Loucy (cell line): ENCODE measurements around the gene ATP5PB.

Source experiments
- H2AFZ ChIP-seq: fragments of 200-600 bp; sonication (generic); 2 replicates; pipeline ENCODE4 v1.6.0; 2016; ENCODE audit warnings: antibody characterized with exemption, mild to moderate bottlenecking, low read length, moderate library complexity
- H3F3A ChIP-seq: fragments of 200-600 bp; 2 replicates; pipeline ENCODE4 v1.6.0; 2016; ENCODE audit warnings: antibody characterized with exemption, low read depth, mild to moderate bottlenecking
- H3K27me3 ChIP-seq: fragments of 200-600 bp; sonication (generic); 2 replicates; pipeline ENCODE4 v1.6.1; 2014; ENCODE audit warnings: low read length, mild to moderate bottlenecking; ENCODE audit not compliant: insufficient read depth, poor library complexity, severe bottlenecking
- H3K36me3 ChIP-seq: fragments of 200-600 bp; sonication (generic); 2 replicates; pipeline ENCODE4 v1.6.1; 2016; ENCODE audit warnings: low read length; ENCODE audit not compliant: insufficient read depth
- H3K4me1 ChIP-seq: fragments of 200-600 bp; sonication (generic); 2 replicates; pipeline ENCODE4 v1.5.1; 2014; ENCODE audit warnings: low read length, mild to moderate bottlenecking; ENCODE audit not compliant: insufficient read depth, poor library complexity, severe bottlenecking
- H3K4me2 ChIP-seq: fragments of 200-600 bp; sonication (generic); 2 replicates; pipeline ENCODE4 v1.6.0; 2014; ENCODE audit warnings: antibody characterized with exemption, low read length, low read depth, mild to moderate bottlenecking; ENCODE audit not compliant: poor library complexity, severe bottlenecking
- H3K4me3 ChIP-seq: fragments of 200-600 bp; sonication (generic); 2 replicates; pipeline ENCODE4 v1.5.1; 2014; ENCODE audit warnings: low read length, mild to moderate bottlenecking, mixed read lengths; ENCODE audit not compliant: poor library complexity, severe bottlenecking
- H3K79me2 ChIP-seq: fragments of 200-600 bp; sonication (generic); 2 replicates; pipeline ENCODE4 v1.6.1; 2014; ENCODE audit warnings: low read length; ENCODE audit not compliant: insufficient read depth
- H3K9ac ChIP-seq: fragments of 200-600 bp; sonication (generic); 2 replicates; pipeline ENCODE4 v1.6.0; 2014; ENCODE audit warnings: mild to moderate bottlenecking, low read depth, low read length, moderate library complexity; ENCODE audit not compliant: poor library complexity, severe bottlenecking
- H3K9me2 ChIP-seq: fragments of 200-600 bp; sonication (generic); replicated peaks from 2 replicates; pipeline ENCODE4 v1.6.1; 2016; ENCODE audit warnings: low read depth, low read length, mixed read lengths
- H3K9me3 ChIP-seq: fragments of 200-600 bp; sonication (generic); 2 replicates; pipeline ENCODE4 v1.6.1; 2014; ENCODE audit warnings: mild to moderate bottlenecking, antibody characterized with exemption, low read length, low read depth; ENCODE audit not compliant: insufficient read depth
- H4K20me1 ChIP-seq: fragments of 200-600 bp; sonication (generic); 2 replicates; pipeline ENCODE4 v1.6.0; 2014; ENCODE audit warnings: antibody characterized with exemption, low read length, mild to moderate bottlenecking; ENCODE audit not compliant: insufficient read depth, poor library complexity, severe bottlenecking
- CTCF ChIP-seq: fragments of 200-600 bp; sonication (generic); conservative IDR thresholded peaks from 2 replicates; pipeline ENCODE4 v1.5.1; 2014; ENCODE audit warnings: mild to moderate bottlenecking, antibody characterized with exemption, low read length
- EZH2phosphoT487 ChIP-seq: fragments of 200-600 bp; IDR thresholded peaks from 2 replicates; pipeline ENCODE4 v1.6.1; 2018; ENCODE audit warnings: antibody characterized with exemption, mild to moderate bottlenecking, moderate library complexity, borderline replicate concordance

ATP5PB gene

DNA sequence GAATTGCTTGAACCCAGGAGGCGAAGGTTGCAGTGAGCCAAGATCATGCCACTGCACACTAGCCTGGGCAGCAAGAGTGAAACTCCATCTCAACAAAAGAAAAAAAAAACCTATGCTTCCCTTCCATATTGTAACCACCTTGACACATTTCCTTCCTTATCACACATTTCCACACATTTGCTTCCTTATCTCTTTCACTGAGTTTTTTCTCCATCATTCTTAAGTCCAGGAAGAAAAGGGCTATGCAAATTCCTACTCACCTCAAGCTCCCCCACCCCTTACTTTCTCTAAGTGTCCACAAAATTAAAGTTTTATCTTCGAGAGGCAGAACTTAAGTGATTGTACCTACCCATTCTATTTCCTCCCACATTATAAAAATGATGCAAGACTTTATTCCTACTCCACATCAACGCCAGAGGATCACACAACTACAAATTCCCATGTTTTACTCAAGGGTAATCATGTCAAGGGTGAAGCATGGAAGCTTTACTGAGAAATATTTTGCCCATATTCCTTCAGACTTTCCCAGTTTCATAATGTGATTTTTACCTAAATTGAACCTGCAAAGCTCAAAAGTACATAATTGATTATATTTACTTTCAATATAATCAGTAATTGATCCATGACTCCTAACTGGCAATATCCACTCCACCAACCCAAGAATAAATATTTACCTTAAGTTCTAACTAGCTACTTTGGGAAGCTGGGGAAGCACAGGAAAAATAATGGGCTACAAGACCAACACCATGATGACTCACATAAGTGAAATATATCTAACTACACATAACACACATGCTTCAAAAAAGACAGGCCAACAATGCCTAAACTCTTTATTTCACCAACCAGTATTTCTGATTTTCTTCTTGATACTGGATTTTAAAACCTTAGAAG is 9.6 kb upstream of the ATP5PB start:
- Histone ChIP-seq H3K9me3 (no peaks in the 10 kb centered on the region), H3K4me2 (no peak overlapping the region), H3K27me3 (no peaks in the 10 kb centered on the region), H2AFZ (no peak overlapping the region), H3K79me2 (no peaks in the 10 kb centered on the region), H3K36me3 (peaks cover 62% of the 10 kb centered on the region; the same call in 1 of the 2 replicates), H4K20me1 (no peaks in the 10 kb centered on the region), H3F3A (no peaks in the 10 kb centered on the region), H3K9me2 (no peaks in the 10 kb centered on the region), H3K4me1 (peaks cover 3% of the 10 kb centered on the region), H3K4me3 (no peak overlapping the region), H3K9ac (no peak overlapping the region)
- TF ChIP-seq CTCF, result no peak
- no peak for TF ChIP-seq EZH2phosphoT487

- Histone ChIP-seq H3K27me3 (no peaks in the 10 kb centered on the region), H3K9me2 (no peaks in the 10 kb centered on the region), H3K9me3 (no peaks in the 10 kb centered on the region), H3K4me1 (peaks cover 22% of the 10 kb centered on the region), H3K36me3 (peaks cover 65% of the 10 kb centered on the region; the same call in 1 of the 2 replicates), H3K4me2 (no peak overlapping the region), H3K4me3 (no peak overlapping the region), H3K79me2 (peaks cover 13% of the 10 kb centered on the region), H3F3A (no peaks in the 10 kb centered on the region), H2AFZ (no peak overlapping the region), H4K20me1 (no peaks in the 10 kb centered on the region), H3K9ac (no peak overlapping the region)
- TF ChIP-seq CTCF (peak; percentile 80), EZH2phosphoT487 (no peak)
Observed at GRCh38 chr1:111441573-111442192, 7.6 kb upstream of the ATP5PB start.

DNA sequence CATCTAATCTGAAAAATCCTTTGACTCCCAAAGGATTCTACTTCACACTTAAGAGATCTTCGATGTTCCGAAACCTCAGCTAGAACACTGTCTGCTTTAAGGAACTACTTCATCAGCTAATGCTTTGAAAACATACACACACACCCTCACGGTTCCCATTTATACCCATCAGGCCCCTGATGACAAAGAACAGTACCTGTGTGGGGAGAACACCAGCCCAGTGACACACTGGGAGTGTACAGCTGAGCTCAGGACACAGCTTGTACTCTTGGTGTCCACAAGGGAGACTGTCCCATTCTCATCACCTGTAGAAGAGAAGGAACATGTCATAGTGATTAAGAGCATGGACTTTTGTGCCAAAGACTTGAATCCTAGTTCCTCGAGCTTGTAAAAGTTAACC is 6.8 kb upstream of the ATP5PB start:
- Histone ChIP-seq H3K9me2 (no peaks in the 10 kb centered on the region), H3K4me1 (peaks cover 30% of the 10 kb centered on the region), H4K20me1 (peaks cover 3% of the 10 kb centered on the region), H2AFZ (no peak overlapping the region), H3F3A (no peaks in the 10 kb centered on the region), H3K9ac (no peak overlapping the region), H3K4me3 (no peak overlapping the region), H3K4me2 (no peak overlapping the region), H3K36me3 (peaks cover 63% of the 10 kb centered on the region; the same call in 1 of the 2 replicates), H3K9me3 (no peaks in the 10 kb centered on the region), H3K27me3 (no peaks in the 10 kb centered on the region), H3K79me2 (peaks cover 21% of the 10 kb centered on the region)
- TF ChIP-seq EZH2phosphoT487 (no peak), CTCF (no peak)
